HG03469 (cell line): ENCODE results near the gene MAPK8.

ENCODE experiments used
- ATAC-seq: cut with Tn5 transposase; IDR thresholded peaks from one replicate; pipeline ENCODE4 v1.9.1; 2021; ENCODE audit warnings: mild to moderate bottlenecking, moderate library complexity, moderate number of reproducible peaks; ENCODE audit not compliant: unreplicated experiment

MAPK8 gene

DNA sequence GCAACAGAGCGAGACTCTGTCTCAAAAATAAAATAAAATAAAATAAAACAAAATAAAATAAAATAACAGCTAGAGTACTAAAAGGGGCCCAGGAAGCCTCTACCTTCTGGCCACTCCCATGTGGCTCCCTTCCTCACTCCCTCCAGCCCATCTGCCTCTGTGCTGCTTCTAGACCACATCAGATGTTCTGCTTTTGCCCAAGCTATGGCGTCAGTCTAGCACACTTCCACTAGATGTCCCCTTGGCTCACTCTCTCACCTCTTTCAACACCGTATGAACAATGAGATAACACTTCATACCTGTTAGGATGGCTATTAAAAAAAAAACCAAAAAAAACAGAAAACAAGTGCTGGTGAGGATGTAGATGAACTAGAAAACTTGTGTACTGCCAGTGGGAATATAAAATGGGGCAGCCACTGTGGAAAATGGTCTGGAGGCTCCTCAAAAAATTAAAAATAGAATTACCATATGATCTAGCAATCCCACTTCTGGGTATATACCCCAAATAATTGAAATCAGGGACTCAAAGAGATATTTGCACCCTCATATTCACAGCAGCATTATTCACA is 166.1 kb downstream of the MAPK8 start:
- no peak for ATAC-seq

DNA sequence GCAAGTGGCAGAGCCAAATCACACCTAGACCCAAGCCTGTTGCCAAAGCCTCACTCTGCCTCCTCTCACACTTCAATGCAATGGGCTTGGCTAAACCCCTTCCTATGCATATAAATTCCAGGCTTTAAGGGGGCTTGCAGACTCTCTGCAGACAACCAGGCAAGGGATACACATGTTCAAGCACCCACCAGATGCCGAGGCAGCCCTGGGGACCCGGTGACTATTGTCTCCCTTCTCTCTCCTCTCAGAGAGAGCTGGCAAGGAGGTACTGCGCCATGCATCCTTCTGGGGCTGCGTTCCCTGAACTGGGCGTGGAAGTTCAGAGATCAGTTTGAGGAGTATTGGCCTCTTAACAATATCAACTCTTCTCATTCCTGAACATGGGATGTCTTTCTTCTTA is 167.2 kb downstream of the MAPK8 start:
- no peak for ATAC-seq

DNA sequence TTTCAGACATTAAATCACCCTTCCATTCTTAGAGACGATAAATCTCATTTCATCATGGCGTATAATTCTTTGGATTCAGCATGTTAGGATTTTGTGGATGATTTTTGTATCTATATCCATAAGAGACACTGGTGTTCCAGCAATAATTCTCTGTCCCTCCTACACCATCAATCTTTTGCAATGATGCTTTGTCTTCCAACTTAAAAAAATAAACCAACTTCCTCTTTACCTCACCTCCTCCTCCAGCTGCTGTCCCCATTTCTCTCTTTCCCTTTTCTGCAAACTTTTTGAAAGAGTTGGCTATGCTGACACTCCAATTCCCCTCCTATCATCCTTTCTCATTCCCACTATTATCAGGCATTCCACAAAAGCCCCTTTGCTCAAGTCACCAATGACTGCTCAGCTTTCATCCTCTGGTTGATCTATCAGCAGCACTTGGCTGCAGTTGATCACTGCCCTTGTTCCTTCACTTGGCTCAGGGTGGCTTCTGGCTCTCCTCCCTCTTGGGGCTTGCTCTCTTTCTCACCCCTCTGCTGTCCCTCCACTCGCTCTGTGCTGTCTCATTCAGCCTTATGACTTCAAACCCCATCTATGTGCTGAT is 168.4 kb downstream of the MAPK8 start:
- no peak for ATAC-seq

DNA sequence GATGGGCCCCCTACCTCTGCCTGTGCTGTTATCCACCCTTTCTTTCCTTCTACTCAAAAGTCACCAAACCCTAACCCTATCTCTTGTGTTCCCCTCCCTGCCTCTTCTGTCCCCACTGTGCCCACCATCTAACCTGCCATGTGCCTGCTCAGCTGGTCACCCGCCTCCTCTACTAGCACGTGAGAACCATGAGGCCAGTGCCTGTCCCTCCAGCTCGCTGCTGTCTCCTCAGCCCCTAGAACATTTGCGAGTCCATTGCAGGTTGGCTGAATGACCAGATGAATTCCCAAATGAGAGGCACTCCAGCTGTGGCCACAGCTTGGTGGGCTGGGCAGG is 169.4 kb downstream of the MAPK8 start:
- no peak for ATAC-seq

- ATAC-seq: no peak
Measured at GRCh38 chr10:48476279-48476982, 170.0 kb downstream of the MAPK8 start.

- no peak for ATAC-seq
Measured at GRCh38 chr10:48477141-48477540, 170.7 kb downstream of the MAPK8 start.

DNA sequence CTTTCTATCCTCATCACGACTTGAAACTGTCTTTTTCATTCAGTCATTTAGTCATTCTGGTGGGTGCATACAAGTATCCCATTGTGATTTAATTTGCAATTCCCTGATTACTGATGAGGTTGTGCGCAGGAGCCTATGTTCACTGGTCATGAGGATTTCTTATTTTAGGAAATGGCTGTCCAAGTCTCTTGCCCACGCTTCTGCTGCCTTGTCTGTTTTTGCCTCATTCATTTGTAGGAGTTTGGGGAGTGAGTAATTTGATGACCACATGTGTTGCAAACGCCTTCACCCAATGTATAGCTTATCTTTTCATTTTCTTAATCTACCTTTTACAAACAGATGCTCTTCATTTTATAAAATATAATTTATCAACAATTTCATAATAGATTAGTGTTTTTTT is 171.1 kb downstream of the MAPK8 start:
- ATAC-seq: no peak

- no peak for ATAC-seq
Measured at GRCh38 chr10:48478469-48478868, 172.0 kb downstream of the MAPK8 start.

GRCh38 chr10:48478980-48479811 is 172.7 kb downstream of the MAPK8 start:
- ATAC-seq: no peak

GRCh38 chr10:48480397-48481374 is 174.2 kb downstream of the MAPK8 start:
- ATAC-seq: no peak

DNA sequence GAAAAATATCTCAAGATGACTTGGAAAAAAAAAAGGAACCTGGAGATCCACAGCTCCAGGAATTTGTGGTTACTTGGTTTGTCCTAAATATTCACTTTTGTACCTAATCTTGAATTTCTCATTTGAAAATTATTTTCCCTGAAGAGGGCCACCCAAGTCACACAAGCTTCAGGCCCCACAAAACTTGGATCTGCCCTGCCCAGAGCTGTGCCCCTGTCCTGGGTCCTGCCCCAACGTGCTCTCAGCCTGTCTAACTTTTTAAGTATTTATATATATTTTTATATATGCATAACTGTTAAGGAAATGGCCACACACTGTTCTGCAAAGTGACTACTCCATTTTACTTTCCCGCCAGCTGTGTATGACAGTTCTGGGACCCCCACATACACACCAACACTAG is 174.9 kb downstream of the MAPK8 start:
- no peak for ATAC-seq

GRCh38 chr10:48482207-48482606 is 175.7 kb downstream of the MAPK8 start:
- no peak for ATAC-seq

DNA sequence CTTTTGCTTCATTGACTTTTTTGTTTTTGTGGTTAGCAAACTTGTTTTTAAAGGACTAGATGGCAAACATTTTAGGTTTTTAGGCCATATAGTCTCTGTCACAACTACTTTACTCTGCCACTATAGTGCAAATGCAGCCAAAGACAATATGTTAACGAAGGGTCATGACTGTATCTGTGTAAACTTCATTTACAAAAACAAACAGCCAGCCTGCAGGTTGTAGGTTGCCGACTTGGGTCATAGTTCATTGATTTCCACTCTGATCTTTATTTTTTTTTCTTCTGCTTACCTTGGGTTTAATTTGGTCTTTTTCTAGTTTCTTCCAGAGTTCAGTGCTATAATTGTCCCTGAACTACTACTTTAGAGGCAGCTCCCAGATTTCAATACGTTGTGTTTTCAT is 178.4 kb downstream of the MAPK8 start:
- ATAC-seq: no peak

DNA sequence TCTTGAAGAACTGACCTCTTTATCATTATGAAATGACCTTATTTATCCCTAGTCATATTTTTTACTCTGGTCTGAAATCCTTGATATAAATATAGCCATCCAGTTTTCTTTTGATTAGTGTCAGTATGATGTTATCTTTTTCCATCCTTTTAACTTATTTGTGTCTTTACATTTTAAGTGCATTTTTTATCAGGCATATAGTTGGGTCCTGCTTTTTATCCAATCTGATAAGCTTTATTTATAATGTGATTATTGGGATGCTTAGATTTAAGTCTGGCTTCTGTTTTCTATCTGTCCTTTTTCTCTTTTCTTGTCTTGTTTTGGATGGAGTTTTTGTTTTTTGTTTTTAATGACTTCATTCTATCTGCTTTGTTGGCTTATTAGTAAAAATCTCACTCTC is 179.2 kb downstream of the MAPK8 start:
- no peak for ATAC-seq

- no peak for ATAC-seq
Measured at GRCh38 chr10:48487244-48487643, 180.8 kb downstream of the MAPK8 start.
